ENCODE measurements around the gene PALLD.

DNA sequence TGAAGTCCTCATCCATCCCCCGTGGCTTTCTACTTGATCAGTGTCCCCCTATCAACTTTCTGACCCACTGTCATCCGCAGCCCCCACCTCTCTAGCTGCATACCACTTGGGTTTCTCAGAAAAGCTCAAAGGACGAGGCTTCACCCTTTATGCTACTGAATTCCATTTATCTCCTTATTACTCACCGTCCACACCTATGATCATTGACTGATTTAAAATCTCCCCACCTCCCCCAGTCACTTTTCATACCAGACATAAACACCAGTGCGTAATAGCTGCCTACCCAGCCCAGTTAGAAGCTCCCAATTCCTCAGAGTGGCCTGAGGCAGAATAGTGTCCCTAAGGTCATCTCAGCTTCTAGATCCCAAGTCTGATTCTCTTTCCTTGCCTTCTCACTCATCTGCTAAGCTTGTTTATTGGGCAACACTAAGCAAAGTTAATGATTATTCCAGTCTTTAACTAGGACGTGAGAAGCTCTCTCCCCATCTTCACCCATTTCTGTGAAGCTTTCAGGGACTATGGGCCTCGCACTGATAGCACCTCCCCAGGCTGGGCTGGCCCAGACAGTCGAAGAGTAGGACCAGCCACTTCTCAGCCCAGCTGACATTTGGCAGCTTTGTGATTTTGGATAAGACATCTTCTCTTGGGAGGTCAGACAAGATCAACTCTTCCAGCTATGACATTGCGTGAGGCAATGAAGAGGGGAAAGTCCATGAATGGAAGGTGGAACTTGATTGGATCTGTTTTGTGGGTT is 9.4 kb upstream of the PALLD start:
- TF ChIP-seq GATA2 (IDR thresholded peaks at IDR 0.05; ENCODE audit: low read depth, low read length) (no peak), GATA3 (IDR thresholded peaks at IDR 0.05; ENCODE audit: low read depth, low read length) (no peak)
